Transverse colon (tissue), 4 donors: Measurements from ENCODE around the gene CADPS2.

Experiments used
- EP300 ChIP-seq: sonication (generic); formaldehyde crosslinking; IDR thresholded peaks from one replicate; pipeline ENCODE4 v1.6.1; 2017; ENCODE audit warnings: antibody characterized with exemption, low read depth
- POLR2A ChIP-seq: fragments of 450-650 bp; IDR thresholded peaks from one replicate; pipeline ENCODE4 v1.6.1; 2016; ENCODE audit warnings: antibody characterized with exemption, mild to moderate bottlenecking, moderate library complexity
- POLR2AphosphoS5 ChIP-seq, 3 donors: sonication (generic); formaldehyde crosslinking; IDR thresholded peaks; one replicate each; pipeline ENCODE4 v1.6.1; 2016; ENCODE audit warnings: antibody characterized with exemption in 3 of 3
- TF ChIP-seq, protein P1 (sequence below), 5 experiments: fragments of 200-600 bp in 3 of 5; fragments of 450-650 bp in 2 of 5; sonication (generic) in 3 of 5; IDR thresholded peaks; 1 replicate in 2 of 5; 2 replicates in 3 of 5; pipeline ENCODE4 v1.5.1; 2016 to 2017; ENCODE audit warnings: antibody characterized with exemption in 5 of 5, inconsistent platforms in 3 of 5, mild to moderate bottlenecking in 2 of 5, moderate library complexity in 1 of 5

DNA sequence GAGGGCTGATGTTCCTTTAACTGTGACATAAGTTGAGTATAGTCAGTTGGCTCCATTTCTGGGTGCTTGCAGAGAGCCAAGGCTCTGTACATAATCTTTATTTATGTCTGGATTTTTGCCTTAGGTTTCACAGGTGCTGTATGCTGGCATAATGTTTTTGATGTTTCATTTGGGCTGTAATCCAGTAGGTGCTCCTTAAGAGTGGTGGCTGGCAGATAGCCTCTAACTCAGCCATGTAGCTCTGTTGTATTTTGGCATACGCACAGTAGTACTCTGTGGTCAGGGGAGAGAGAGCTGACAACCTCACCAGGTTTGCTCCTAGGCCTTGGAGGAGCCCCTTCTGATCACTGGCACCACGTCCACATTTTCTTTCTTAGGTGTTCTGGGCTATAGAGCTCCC, 248.5 kb downstream of the CADPS2 start:
- TF ChIP-seq, protein P1, sequence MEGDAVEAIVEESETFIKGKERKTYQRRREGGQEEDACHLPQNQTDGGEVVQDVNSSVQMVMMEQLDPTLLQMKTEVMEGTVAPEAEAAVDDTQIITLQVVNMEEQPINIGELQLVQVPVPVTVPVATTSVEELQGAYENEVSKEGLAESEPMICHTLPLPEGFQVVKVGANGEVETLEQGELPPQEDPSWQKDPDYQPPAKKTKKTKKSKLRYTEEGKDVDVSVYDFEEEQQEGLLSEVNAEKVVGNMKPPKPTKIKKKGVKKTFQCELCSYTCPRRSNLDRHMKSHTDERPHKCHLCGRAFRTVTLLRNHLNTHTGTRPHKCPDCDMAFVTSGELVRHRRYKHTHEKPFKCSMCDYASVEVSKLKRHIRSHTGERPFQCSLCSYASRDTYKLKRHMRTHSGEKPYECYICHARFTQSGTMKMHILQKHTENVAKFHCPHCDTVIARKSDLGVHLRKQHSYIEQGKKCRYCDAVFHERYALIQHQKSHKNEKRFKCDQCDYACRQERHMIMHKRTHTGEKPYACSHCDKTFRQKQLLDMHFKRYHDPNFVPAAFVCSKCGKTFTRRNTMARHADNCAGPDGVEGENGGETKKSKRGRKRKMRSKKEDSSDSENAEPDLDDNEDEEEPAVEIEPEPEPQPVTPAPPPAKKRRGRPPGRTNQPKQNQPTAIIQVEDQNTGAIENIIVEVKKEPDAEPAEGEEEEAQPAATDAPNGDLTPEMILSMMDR (IDR thresholded peaks at IDR 0.05), result no peak
- no peak for TF ChIP-seq POLR2AphosphoS5 (IDR thresholded peaks at IDR 0.05)
- TF ChIP-seq POLR2A, result no peak
- no peak for TF ChIP-seq EP300
